CD4-positive, alpha-beta T cell treated with Interleukin-15 for 4 hours (primary cell): ENCODE measurements around the gene CTTNBP2.

Experiments
- DNase-seq: peaks from one replicate; pipeline ENCODE4 v3.0.0-alpha.2; 2020; ENCODE audit warnings: low spot score

The CTTNBP2 gene

GRCh38 chr7:117818232-117818631 lies 55.0 kb downstream of the CTTNBP2 start:
- no peak for DNase-seq

GRCh38 chr7:117816727-117817126 lies 56.5 kb downstream of the CTTNBP2 start:
- no peak for DNase-seq

- no peak for DNase-seq
These were observed 61.5 kb downstream of the CTTNBP2 start for GRCh38 chr7:117811696-117812095.

- DNase-seq = no peak
These were observed 62.4 kb downstream of the CTTNBP2 start for GRCh38 chr7:117810642-117811512.

GRCh38 chr7:117809958-117810357 lies 63.3 kb downstream of the CTTNBP2 start:
- DNase-seq = no peak

GRCh38 chr7:117808910-117809705 lies 64.1 kb downstream of the CTTNBP2 start:
- DNase-seq = no peak

- no peak for DNase-seq
These were observed 64.9 kb downstream of the CTTNBP2 start for GRCh38 chr7:117808341-117808757.

- DNase-seq = no peak
These were observed 65.6 kb downstream of the CTTNBP2 start for GRCh38 chr7:117807676-117808075.

- no peak for DNase-seq
These were observed 67.2 kb downstream of the CTTNBP2 start for GRCh38 chr7:117806011-117806410.

GRCh38 chr7:117805241-117805640 lies 68.0 kb downstream of the CTTNBP2 start:
- no peak for DNase-seq

GRCh38 chr7:117803476-117803875 lies 69.8 kb downstream of the CTTNBP2 start:
- DNase-seq = no peak

GRCh38 chr7:117802660-117803059 lies 70.6 kb downstream of the CTTNBP2 start:
- no peak for DNase-seq

- DNase-seq = no peak
These were observed 72.4 kb downstream of the CTTNBP2 start for GRCh38 chr7:117800841-117801240.

- no peak for DNase-seq
These were observed 72.8 kb downstream of the CTTNBP2 start for GRCh38 chr7:117800406-117800805.

- no peak for DNase-seq
These were observed 76.4 kb downstream of the CTTNBP2 start for GRCh38 chr7:117796889-117797288.

- DNase-seq = no peak
These were observed 79.3 kb downstream of the CTTNBP2 start for GRCh38 chr7:117793976-117794375.

- DNase-seq = no peak
These were observed 79.7 kb downstream of the CTTNBP2 start for GRCh38 chr7:117793521-117793920.

GRCh38 chr7:117791877-117792780 lies 81.1 kb downstream of the CTTNBP2 start:
- DNase-seq = no peak

- no peak for DNase-seq
These were observed 82.5 kb downstream of the CTTNBP2 start for GRCh38 chr7:117790731-117791130.

- no peak for DNase-seq
These were observed 83.0 kb downstream of the CTTNBP2 start for GRCh38 chr7:117790251-117790650.

GRCh38 chr7:117785431-117785830 lies 87.8 kb downstream of the CTTNBP2 start:
- DNase-seq = no peak

GRCh38 chr7:117784315-117784714 lies 88.9 kb downstream of the CTTNBP2 start:
- DNase-seq = no peak
